8988T (cell line): ENCODE measurements around the gene RNF2.

Experiments
- DNase-seq: peaks from one replicate; pipeline ENCODE4 v3.0.0; 2011

RNF2 gene

GRCh38 chr1:185104083-185104482 lies 58.7 kb downstream of the RNF2 start:
- no peak for DNase-seq

- no peak for DNase-seq
Measured at GRCh38 chr1:185105121-185105520, 59.8 kb downstream of the RNF2 start.

- DNase-seq: no peak
Measured at GRCh38 chr1:185108321-185108720, 63.0 kb downstream of the RNF2 start.

GRCh38 chr1:185110145-185110544 lies 64.8 kb downstream of the RNF2 start:
- DNase-seq: no peak

DNA sequence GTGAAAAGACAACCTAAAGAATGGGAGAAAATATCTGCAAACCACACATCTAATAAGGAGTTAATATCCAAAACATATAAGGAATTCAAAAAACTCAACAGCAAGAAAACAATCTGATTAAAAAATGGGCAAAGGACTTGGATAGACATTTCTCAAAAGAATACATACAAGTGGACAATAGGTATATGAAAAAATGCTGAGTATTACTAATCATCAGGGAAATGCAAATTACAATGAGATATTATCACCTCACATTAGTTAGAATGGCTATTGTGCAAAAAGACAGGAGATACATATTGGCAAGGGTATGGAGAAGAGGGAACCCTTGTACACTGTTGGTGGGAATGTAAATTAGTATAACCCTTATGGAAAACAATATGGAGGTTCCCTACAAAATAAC lies 66.5 kb downstream of the RNF2 start:
- no peak for DNase-seq

DNA sequence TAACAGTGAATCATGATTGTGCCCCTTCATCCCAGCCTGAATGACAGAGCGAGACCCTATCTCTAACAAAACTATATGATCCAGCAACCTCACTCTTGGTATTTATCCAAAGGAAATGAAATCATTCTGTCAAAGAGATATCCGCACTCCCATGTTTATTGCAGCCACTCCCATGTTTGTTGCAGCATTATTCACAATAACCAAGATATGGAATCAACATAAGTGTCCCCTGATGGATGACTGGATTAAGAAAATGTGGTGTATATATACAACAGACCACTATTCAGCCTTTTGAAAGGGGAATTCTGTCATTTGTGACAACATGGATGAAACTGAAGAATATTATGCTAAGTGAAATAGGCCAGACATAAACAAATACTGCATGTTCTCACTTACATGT lies 67.0 kb downstream of the RNF2 start:
- DNase-seq: no peak

- DNase-seq: no peak
Measured at GRCh38 chr1:185129708-185130107, 84.3 kb downstream of the RNF2 start.

DNA sequence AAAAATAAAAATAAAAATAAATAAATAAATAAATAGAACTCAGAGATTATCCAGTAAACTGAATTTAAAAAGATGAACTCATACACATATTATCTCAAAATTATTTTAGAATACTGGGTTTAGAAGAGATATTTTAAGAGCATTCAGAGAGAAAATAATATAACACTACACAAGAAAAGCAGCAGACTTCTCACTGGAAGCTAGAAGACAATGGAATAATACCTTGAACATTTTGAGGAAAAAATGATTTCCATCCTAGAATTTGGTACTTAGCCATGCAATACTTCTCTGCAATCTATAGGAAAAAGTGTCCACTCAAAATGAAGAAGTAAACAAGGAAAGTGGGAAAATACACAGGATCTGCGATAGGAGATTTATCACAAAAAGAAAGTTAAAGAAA lies 87.2 kb downstream of the RNF2 start:
- no peak for DNase-seq

- no peak for DNase-seq
Measured at GRCh38 chr1:185137896-185138545, 92.7 kb downstream of the RNF2 start.

GRCh38 chr1:185139246-185139645 lies 93.9 kb downstream of the RNF2 start:
- no peak for DNase-seq

GRCh38 chr1:185144233-185144632 lies 98.9 kb downstream of the RNF2 start:
- DNase-seq: no peak

GRCh38 chr1:185151215-185151614 lies 105.9 kb downstream of the RNF2 start:
- DNase-seq: no peak
